A673 (cell line): Measurements from ENCODE around the gene NCAPH2.

Experiments used
- CTCF ChIP-seq: fragments of 300-800, 200-600 bp; sonication (generic); conservative IDR thresholded peaks from 2 replicates; pipeline ENCODE4 v1.5.1; 2017; ENCODE audit warnings: low read depth, mild to moderate bottlenecking, antibody characterized with exemption, low read length, moderate library complexity, mixed read lengths
- EZH2 ChIP-seq: fragments of 200-600 bp; sonication (generic); IDR thresholded peaks from 2 replicates; pipeline ENCODE4 v1.6.1; 2017; ENCODE audit warnings: borderline replicate concordance, low read depth, mild to moderate bottlenecking, mixed read lengths, antibody characterized with exemption, low read length; ENCODE audit not compliant: poor library complexity, severe bottlenecking

GRCh38 chr22:50526834-50527801, 19.1 kb downstream of the NCAPH2 start:
- no peak for TF ChIP-seq EZH2
- no peak for TF ChIP-seq CTCF
